B cell (primary cell): ENCODE measurements around the gene RAD51B.

Experiments
- EZH2 ChIP-seq: IDR thresholded peaks from 2 replicates; pipeline ENCODE4 v1.6.1; 2012; ENCODE audit warnings: borderline replicate concordance, low read depth, mild to moderate bottlenecking, moderate library complexity, low read length; ENCODE audit not compliant: insufficient read depth, poor library complexity, severe bottlenecking
- TF ChIP-seq, protein P1 (sequence below): fragments of 200-600 bp; IDR thresholded peaks from one replicate; pipeline ENCODE4 v1.8.0; 2022; ENCODE audit warnings: antibody characterized with exemption, mild to moderate bottlenecking

DNA sequence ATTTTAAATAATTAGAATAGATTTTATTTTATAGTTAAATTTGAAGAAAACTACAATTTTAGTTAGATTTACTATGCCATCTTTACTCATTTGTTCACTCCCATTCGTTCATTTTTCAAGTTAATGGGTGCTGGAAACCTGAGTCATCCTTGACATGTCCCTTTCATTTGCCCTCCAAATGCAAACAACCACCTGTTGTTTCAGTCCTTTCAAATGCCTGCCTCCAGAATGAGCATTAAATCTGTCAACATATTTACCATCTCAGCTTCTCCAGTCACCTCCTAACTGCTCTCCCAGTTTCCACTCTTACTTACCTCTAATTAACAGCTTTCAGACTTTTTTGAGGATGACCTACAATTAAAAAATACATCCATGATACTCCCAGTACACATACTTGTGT is 375.5 kb downstream of the RAD51B start:
- TF ChIP-seq, protein P1, sequence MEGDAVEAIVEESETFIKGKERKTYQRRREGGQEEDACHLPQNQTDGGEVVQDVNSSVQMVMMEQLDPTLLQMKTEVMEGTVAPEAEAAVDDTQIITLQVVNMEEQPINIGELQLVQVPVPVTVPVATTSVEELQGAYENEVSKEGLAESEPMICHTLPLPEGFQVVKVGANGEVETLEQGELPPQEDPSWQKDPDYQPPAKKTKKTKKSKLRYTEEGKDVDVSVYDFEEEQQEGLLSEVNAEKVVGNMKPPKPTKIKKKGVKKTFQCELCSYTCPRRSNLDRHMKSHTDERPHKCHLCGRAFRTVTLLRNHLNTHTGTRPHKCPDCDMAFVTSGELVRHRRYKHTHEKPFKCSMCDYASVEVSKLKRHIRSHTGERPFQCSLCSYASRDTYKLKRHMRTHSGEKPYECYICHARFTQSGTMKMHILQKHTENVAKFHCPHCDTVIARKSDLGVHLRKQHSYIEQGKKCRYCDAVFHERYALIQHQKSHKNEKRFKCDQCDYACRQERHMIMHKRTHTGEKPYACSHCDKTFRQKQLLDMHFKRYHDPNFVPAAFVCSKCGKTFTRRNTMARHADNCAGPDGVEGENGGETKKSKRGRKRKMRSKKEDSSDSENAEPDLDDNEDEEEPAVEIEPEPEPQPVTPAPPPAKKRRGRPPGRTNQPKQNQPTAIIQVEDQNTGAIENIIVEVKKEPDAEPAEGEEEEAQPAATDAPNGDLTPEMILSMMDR: no peak
- TF ChIP-seq EZH2: no peak
